Measurements from ENCODE around the gene DBH.

DBH gene

DNA sequence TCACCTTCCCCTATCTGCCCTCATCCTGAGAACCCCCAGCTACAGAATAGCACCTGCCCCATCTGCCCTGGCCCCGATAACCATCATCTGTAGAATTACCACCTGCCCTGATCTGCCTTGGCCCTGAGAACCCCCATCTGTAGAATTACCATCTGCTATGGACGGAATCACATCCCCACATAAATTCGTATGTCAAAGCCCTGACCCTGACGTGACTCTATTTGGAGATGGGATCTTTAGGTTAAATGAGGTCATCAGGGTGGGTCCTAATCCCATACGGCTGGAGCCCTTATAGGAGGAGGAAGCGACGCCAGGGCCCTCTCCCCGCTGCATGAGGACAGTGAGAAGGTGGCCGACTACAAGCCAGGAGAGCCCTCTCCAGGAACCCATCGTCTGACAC, 69.4 kb downstream of the DBH start:
- TF ChIP-seq, protein P1, sequence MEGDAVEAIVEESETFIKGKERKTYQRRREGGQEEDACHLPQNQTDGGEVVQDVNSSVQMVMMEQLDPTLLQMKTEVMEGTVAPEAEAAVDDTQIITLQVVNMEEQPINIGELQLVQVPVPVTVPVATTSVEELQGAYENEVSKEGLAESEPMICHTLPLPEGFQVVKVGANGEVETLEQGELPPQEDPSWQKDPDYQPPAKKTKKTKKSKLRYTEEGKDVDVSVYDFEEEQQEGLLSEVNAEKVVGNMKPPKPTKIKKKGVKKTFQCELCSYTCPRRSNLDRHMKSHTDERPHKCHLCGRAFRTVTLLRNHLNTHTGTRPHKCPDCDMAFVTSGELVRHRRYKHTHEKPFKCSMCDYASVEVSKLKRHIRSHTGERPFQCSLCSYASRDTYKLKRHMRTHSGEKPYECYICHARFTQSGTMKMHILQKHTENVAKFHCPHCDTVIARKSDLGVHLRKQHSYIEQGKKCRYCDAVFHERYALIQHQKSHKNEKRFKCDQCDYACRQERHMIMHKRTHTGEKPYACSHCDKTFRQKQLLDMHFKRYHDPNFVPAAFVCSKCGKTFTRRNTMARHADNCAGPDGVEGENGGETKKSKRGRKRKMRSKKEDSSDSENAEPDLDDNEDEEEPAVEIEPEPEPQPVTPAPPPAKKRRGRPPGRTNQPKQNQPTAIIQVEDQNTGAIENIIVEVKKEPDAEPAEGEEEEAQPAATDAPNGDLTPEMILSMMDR (IDR thresholded peaks at IDR 0.05; ENCODE audit: unreplicated experiment in 3 of 3), result no peak
- Mint-ChIP-seq H3K36me3 (ENCODE audit: low read depth) (peaks cover 3% of the 10 kb centered on the region), H3K4me3 (peak overlapping the region in 1 of 3 experiments; percentile 8), H3K4me1 (peaks cover 45% of the 10 kb centered on the region), H3K27ac (peak overlapping the region in 1 of 3 experiments; percentile 23), H3K9me3 (no peaks in the 10 kb centered on the region), H3K27me3 (ENCODE audit: low read depth) (peaks cover 10% of the 10 kb centered on the region)

DNA sequence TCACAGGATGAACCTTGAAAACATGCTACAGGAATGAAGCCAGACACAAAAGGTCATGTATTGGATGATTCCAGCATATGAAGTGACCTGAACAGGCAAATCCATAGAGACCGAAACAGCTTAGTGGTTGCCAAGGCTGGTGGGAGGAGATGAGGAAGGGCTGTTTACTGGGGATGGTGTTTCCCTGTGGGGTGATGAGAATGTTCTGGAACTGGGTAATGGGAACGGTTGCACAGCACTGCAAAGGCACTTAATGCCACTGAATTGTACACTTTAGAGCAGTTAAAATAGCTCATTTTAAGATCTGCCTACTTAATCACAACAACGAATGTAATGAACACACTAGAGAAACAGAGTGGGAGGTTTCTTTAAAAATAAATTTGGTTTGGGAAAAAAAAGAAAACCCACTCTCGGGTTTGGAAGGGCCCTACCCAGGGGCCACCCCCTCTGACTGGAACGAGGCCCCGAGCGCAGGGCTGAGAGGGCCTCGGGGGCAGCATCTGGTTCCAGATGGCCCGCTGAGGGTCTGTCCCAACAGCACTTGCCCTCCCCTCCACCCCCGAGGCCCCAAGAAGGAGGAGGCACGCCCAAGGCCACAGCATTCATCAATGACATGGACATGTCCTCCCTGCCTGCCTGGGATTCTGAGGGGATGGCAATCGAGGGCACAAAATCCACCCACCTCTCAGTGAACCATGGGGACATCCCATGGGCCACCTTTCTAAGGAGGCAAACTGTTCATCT, 70.3 kb downstream of the DBH start:
- peak overlapping the region in 2 of 3 experiments; percentile 23 to 75 for H3K27ac Mint-ChIP-seq
- H3K4me3 Mint-ChIP-seq, result no peak overlapping the region
- H3K27me3 Mint-ChIP-seq (ENCODE audit: low read depth), result peaks cover 10% of the 10 kb centered on the region
- H3K4me1 Mint-ChIP-seq, result peaks cover 40% of the 10 kb centered on the region
- no peaks in the 10 kb centered on the region for H3K36me3 Mint-ChIP-seq (ENCODE audit: low read depth)
- TF ChIP-seq, protein P1 (IDR thresholded peaks at IDR 0.05; ENCODE audit: unreplicated experiment in 3 of 3), result no peak
- H3K9me3 Mint-ChIP-seq, result no peaks in the 10 kb centered on the region

DNA sequence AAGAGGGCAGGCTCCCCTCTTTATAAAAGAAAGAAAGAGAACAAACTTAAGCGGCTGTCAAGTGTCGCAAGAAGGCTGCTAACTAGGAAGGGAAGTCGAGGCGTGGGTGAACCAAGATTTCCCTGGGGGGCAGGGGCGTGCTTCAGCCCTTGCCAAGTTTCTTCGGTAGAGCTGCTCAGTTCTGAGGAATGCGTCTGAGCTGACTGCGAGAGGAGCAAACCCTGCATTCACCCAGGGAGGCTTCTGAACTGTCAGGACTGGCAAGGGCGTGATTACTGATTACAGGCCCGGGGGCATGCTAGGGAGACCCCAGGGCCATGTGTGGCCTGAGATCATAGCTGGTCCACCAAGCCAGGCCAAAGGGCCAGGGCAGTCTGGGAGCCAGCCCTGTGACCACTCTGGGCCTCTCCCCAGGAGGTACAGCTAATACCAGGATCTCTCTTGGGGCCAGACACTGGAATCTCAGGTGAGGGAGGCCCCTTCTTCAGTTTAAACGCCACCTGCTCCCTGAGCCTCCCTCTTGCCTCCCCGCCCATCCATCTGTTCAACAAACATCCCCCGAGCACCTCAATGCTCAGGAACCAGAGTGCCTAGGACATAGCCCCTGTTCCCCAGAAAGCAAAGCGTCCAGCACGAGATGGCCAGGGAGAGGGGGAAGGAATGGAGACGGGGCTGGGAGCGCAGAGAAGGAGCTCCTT, 71.1 kb downstream of the DBH start:
- peaks cover 10% of the 10 kb centered on the region for H3K27me3 Mint-ChIP-seq (ENCODE audit: low read depth)
- peak overlapping the region in 1 of 3 experiments; percentile 35 for H3K4me3 Mint-ChIP-seq
- H3K4me1 Mint-ChIP-seq, result peaks cover 34% of the 10 kb centered on the region
- TF ChIP-seq, protein P1 (IDR thresholded peaks at IDR 0.05; ENCODE audit: unreplicated experiment in 3 of 3), result no peak
- H3K9me3 Mint-ChIP-seq, result no peaks in the 10 kb centered on the region
- H3K27ac Mint-ChIP-seq, result peak overlapping the region in 2 of 3 experiments; percentile 23 to 75
- H3K36me3 Mint-ChIP-seq (ENCODE audit: low read depth), result no peaks in the 10 kb centered on the region

DNA sequence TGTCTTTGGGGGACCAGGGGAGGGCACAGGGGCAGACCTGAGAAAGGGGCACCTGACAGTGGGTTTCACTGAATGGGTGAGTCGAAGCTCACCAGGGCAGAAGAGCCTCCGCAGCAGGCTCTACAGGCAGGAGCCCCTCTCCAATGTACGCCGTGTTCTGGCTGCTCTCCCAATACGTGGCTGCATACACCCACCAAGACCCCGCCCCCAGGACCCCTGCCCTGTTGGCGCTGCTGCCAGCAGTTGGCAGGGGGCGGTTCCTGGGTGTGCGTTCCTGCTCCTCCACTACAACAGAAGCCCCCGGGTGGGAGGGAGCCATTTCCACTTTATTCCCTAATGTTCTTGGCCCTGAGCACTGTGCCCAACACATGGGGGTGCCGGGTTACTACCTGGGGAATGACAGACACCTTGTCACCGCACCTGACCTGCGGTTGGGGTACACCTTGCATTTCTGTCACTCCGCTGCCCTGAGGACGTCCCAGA, 71.6 kb downstream of the DBH start:
- H3K27ac Mint-ChIP-seq, result no peak overlapping the region
- peaks cover 14% of the 10 kb centered on the region for H3K27me3 Mint-ChIP-seq (ENCODE audit: low read depth)
- H3K36me3 Mint-ChIP-seq (ENCODE audit: low read depth), result no peaks in the 10 kb centered on the region
- no peaks in the 10 kb centered on the region for H3K9me3 Mint-ChIP-seq
- TF ChIP-seq, protein P1 (IDR thresholded peaks at IDR 0.05; ENCODE audit: unreplicated experiment in 3 of 3), result no peak
- H3K4me3 Mint-ChIP-seq, result no peak overlapping the region
- H3K4me1 Mint-ChIP-seq, result peaks cover 34% of the 10 kb centered on the region

DNA sequence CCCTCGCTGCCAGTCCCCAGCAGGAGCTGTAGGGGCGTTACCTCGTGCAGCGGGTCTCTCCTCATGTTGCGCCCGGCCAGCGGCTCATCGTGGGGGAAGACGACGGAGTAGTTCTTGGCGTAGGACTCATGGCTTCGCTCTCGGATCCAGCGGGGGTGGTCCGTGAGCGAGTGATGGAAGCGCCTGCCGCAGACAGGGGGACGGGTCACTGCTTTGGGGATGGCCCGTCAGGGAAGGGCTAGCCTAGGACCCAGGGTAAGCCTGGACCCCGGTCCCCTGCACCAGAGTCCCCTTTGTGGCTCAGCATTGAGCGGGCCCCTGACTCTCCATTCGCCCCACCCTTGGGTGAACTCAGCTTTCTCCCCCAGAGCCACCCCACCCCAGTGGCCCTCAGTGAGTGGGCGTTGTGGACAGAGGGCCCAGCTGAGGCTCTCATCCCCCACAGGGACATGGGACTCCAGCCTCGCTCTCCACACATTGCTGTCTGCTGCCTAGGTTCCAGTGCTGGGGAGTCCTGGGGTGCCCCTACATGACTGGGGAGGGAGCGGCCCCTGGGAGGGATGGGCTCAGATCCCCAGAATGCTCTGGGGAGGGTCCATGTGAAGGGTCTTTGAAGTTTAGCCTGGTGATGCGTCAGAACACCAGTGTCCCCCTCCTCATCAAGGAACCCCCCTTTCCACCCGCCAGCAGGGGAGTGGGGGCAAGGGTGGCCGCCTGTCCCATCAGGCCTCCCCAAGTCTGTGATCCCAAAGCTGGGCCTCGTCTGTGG, 72.3 kb downstream of the DBH start:
- Mint-ChIP-seq H3K4me1 (peaks cover 34% of the 10 kb centered on the region), H3K36me3 (ENCODE audit: low read depth) (no peaks in the 10 kb centered on the region), H3K27me3 (ENCODE audit: low read depth) (peaks cover 14% of the 10 kb centered on the region), H3K27ac (peak overlapping the region in 1 of 3 experiments; percentile 45), H3K9me3 (no peaks in the 10 kb centered on the region), H3K4me3 (no peak overlapping the region)
- TF ChIP-seq, protein P1 (IDR thresholded peaks at IDR 0.05; ENCODE audit: unreplicated experiment in 3 of 3), result no peak

Measured in nephron (organoid).